Stimulated activated memory B cell treated with anti-CD40 and anti-IgM and Interleukin-4, amounts not matched to agents 10 μg/mL and 1 μg/mL and 100 μg/mL, for 72 hours (primary cell): ENCODE data around the gene GEMIN7.

ENCODE experiments used
- ATAC-seq: fragments of 150-1000 bp; cut with Tn5 transposase; 2 replicates; pipeline ENCODE4 v1.10.0; 2021
- H3K27ac Mint-ChIP-seq: one replicate; pipeline ENCODE4 v1.8.0; 2022; ENCODE audit warnings: mild to moderate bottlenecking, mixed read lengths
- H3K27me3 Mint-ChIP-seq: one replicate; pipeline ENCODE4 v1.8.0; 2022; ENCODE audit warnings: mixed read lengths
- H3K36me3 Mint-ChIP-seq: one replicate; pipeline ENCODE4 v1.8.0; 2022; ENCODE audit warnings: mixed read lengths
- H3K4me1 Mint-ChIP-seq: one replicate; pipeline ENCODE4 v1.8.0; 2022; ENCODE audit warnings: mixed read lengths
- H3K4me3 Mint-ChIP-seq: one replicate; pipeline ENCODE4 v1.8.0; 2022; ENCODE audit warnings: mild to moderate bottlenecking, moderate library complexity, mixed read lengths
- H3K9me3 Mint-ChIP-seq: one replicate; pipeline ENCODE4 v1.8.0; 2022; ENCODE audit warnings: mixed read lengths

Gene GEMIN7

DNA sequence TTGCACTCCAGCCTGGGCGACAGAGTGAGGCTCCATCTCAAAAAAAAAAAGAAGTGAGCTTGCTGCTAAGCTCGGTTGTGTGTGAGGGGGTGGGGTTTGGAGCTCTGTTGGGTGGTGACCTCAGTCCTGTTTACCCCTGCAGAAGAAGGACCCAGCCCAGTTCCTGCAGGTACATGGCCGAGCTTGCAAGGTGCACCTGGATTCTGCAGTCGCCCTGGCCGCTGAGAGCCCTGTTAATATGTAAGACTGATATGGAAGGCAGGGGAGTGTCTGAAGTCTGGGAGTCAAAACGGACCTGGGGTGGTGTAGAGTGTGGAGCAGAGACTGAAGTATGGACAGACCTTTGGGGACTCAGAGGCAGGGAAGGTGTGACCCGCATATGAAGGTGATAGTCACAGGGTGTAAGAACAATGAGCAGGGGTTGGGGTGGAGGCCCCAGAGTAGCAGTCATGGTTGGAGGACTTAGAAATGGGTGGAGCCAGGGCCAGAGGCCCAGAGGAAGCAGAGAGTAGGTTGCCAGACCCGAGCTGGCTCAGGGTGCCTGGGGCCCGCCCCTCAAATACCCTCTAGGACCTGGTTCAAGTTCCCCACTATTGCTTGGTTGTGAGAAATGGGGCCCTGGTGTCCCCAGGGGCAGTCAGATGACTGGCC is 27.0 kb upstream of the GEMIN7 start:
- Mint-ChIP-seq H3K36me3 (peaks cover 48% of the 10 kb centered on the region), H3K9me3 (no peaks in the 10 kb centered on the region), H3K27ac (peak overlapping the region; percentile 85), H3K4me3 (peak overlapping the region; percentile 74), H3K27me3 (no peaks in the 10 kb centered on the region), H3K4me1 (peaks cover 83% of the 10 kb centered on the region)
- ATAC-seq, result peak; percentile 93

DNA sequence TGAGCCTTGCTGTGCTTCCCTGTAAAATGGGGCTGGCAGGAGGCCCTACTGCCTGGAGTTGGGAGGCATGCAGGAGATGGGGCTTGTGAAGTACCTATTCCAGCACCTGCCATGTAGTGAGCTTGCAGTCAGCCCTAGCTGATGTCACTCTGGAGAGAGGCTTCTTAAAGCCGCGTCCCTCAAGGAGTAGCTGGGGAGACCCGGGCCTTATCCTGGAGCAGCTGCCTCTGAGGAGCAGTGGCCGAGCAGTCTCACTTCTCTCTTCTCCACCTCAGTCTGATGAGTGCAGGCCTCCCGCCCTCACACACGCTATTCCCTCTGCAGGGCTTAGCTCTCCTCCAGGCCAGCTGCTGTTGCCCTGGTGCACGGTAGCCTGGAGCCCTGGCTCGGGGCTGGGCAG is 22.2 kb upstream of the GEMIN7 start:
- Mint-ChIP-seq H3K27me3 (no peaks in the 10 kb centered on the region), H3K36me3 (peaks cover 74% of the 10 kb centered on the region), H3K4me1 (peaks cover 64% of the 10 kb centered on the region), H3K4me3 (peak overlapping the region; percentile 22), H3K27ac (peak overlapping the region; percentile 73), H3K9me3 (no peaks in the 10 kb centered on the region)
- peak; percentile 57 for ATAC-seq

DNA sequence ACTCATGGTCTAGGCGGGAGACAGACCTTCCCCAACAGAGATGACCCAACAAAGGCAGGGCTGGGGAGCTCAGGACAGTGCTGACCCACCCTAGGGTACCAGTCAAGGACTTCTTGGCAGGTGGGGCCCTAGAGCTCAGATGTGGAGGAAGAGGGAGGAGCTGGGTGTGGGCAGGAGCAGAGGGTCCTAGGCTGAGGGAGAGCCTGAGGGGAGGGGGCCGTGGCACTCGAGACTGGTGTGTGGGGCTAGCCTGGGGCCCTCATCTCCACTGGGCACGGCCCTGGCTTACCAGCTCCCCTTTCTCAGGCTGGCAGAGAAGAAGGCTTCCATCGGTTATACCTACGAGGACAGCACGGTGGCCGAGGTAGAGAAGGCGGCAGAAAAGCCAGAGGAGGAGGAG is 21.6 kb upstream of the GEMIN7 start:
- no peaks in the 10 kb centered on the region for H3K27me3 Mint-ChIP-seq
- peak overlapping the region; percentile 73 for H3K27ac Mint-ChIP-seq
- peak overlapping the region; percentile 22 for H3K4me3 Mint-ChIP-seq
- ATAC-seq, result no peak
- peaks cover 70% of the 10 kb centered on the region for H3K36me3 Mint-ChIP-seq
- no peaks in the 10 kb centered on the region for H3K9me3 Mint-ChIP-seq
- H3K4me1 Mint-ChIP-seq, result peaks cover 58% of the 10 kb centered on the region

DNA sequence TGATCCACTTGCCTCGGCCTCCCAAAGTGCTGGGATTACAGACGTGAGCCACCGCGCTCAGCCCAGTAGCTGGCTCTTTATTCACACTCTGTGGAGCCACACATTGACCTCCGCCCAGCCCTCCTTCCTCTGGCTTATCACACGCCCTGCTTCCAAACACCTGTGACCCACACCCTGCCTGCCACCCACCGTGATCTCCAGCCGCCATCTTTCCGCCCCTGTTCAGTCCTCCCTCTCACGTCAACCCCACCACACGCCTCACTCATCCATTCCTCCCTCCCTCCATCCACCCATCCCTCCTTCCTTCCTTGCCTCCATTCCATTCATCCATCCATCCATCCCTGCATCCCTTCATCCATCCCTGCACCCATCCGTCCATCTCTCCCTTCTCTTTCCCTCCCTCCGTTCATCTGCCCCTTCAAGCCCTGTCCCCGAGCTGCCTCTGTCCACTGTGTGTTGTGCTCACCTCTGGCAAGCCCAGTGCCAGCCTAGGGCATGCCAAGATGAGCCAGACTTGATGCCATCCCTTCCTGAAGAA is 20.4 kb upstream of the GEMIN7 start:
- peak overlapping the region; percentile 73 for H3K27ac Mint-ChIP-seq
- H3K4me1 Mint-ChIP-seq, result peaks cover 51% of the 10 kb centered on the region
- H3K27me3 Mint-ChIP-seq, result no peaks in the 10 kb centered on the region
- no peak overlapping the region for H3K4me3 Mint-ChIP-seq
- no peak for ATAC-seq
- peaks cover 71% of the 10 kb centered on the region for H3K36me3 Mint-ChIP-seq
- no peaks in the 10 kb centered on the region for H3K9me3 Mint-ChIP-seq

DNA sequence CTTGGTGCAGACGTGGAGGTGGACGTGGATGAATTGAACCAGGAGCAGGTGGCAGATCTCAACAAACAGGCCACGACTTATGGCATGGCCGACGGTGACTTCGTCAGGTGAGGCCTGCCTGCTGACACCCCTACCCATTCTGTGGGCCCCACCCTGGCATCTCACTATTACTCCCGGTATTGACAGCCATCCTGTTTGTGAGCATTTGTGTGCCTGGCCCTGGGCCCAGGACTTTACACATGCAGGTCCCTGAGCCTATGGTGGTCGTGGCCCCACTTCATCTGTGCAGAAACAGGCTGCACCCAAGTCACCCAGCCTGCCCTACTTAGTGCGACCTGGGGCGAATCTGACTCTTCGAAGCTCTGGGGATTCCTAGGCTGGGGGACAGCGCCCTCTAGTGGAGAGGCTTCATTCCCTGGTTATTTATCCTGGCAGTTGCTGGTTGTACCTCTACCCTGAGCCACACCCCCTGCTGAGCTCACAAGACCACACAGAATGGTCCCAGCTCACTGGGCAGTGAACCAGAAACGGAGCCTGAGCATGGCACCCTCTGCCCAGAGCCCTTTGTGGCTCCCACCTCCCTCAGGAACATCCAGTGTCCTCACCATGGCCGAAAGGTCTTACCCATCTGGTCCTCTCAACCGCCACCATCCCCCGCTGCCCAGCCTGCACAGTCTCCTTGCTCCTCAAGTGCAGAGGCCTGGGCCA is 19.6 kb upstream of the GEMIN7 start:
- Mint-ChIP-seq H3K4me1 (peaks cover 50% of the 10 kb centered on the region), H3K27me3 (no peaks in the 10 kb centered on the region), H3K4me3 (no peak overlapping the region), H3K36me3 (peaks cover 72% of the 10 kb centered on the region), H3K27ac (peak overlapping the region; percentile 73), H3K9me3 (no peaks in the 10 kb centered on the region)
- peak; percentile 91 for ATAC-seq

DNA sequence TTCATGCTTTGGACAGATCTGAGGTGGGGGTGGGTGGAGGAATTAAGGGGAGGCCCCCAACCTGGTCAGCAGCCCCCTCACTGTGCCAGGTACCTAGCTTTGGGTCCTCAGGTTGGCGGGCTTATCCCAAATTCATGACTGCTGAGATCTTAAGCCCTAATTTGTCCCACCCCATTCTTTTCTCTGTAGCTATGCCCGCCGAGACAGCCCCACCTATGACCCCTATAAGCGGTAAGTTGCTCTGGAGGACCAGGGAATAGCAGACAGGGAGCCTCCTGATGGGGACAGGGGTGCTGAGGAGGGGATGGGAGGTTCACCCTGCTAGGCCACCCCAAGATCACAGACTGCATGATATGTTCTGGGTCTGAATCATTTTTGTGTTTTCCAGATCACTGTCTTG is 17.1 kb upstream of the GEMIN7 start:
- Mint-ChIP-seq H3K9me3 (no peaks in the 10 kb centered on the region), H3K27me3 (no peaks in the 10 kb centered on the region), H3K4me1 (peaks cover 28% of the 10 kb centered on the region), H3K4me3 (no peak overlapping the region), H3K36me3 (peaks cover 60% of the 10 kb centered on the region), H3K27ac (no peak overlapping the region)
- ATAC-seq, result no peak

DNA sequence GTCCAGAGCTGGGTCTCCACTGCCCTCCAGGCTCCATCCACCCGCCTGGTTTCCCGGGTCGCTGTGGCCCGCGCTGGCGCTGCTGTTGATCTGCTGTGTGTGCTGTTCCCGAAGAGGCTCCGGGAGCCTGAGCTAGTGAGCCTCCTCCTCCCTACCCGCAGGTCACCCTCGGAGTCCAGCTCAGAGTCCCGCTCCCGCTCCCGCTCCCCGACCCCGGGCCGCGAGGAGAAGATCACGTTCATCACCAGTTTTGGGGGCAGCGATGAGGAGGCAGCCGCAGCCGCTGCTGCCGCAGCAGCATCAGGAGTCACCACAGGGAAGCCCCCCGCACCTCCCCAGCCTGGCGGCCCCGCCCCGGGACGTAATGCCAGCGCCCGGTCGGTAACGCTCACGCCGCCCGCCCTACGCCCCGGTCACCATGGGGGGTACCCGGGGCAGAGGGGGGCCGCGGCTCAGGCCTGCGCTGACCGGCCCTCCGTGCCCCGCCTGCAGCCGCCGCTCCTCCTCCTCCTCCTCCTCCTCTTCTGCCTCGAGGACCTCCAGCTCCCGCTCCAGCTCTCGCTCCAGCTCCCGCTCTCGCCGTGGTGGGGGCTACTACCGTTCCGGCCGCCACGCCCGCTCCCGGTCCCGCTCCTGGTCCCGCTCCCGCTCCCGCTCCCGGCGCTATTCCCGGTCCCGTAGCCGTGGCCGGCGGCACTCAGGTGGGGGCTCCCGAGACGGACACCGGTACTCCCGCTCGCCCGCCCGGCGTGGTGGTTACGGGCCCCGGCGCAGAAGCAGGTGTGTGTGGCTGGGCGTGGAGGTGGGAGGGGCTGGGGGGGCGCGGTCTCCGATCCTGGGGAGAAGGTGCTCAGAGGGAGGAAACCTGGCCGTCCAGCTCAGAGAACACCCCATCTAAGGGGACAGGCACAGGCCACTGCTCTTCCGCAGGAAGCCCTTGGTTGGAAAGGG is 14.9 kb upstream of the GEMIN7 start:
- no peak overlapping the region for H3K4me3 Mint-ChIP-seq
- no peaks in the 10 kb centered on the region for H3K27me3 Mint-ChIP-seq
- no peak overlapping the region for H3K27ac Mint-ChIP-seq
- H3K9me3 Mint-ChIP-seq, result no peaks in the 10 kb centered on the region
- peak; percentile 61 for ATAC-seq
- peaks cover 49% of the 10 kb centered on the region for H3K36me3 Mint-ChIP-seq
- H3K4me1 Mint-ChIP-seq, result peaks cover 24% of the 10 kb centered on the region

DNA sequence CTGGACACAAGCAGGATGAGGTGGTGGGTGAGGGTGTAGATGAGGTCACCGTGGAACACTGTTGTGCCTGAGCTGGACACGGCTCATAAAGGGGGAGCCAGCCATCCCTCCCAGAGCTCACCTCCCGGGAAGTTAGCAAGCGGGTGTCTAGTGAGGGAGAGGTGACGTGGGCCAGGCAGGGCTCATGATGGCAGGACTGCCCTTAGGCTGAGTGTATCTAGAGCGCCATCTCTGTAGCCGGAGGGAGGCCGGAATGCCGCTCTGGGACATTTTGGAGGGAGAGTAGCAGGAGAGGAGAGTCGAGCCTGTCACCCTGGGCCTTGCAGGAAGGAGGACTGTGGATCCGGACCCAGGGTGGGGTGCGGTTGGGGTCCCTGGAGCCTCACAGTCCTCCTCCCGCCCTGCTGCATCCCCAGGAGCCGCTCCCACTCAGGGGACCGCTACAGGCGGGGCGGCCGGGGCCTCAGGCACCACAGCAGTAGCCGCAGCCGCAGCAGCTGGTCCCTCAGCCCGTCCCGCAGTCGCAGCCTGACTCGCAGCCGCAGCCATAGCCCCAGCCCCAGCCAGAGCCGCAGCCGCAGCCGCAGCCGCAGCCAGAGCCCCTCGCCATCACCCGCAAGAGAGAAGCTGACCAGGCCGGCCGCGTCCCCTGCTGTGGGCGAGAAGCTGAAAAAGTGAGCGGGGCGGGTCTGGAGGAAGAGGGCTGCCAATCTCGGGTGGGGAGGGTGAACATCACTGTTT is 12.0 kb upstream of the GEMIN7 start:
- Mint-ChIP-seq H3K4me1 (peaks cover 41% of the 10 kb centered on the region), H3K4me3 (no peak overlapping the region), H3K27me3 (no peaks in the 10 kb centered on the region), H3K36me3 (peaks cover 56% of the 10 kb centered on the region), H3K9me3 (no peaks in the 10 kb centered on the region), H3K27ac (peak overlapping the region; percentile 30)
- ATAC-seq, result no peak

DNA sequence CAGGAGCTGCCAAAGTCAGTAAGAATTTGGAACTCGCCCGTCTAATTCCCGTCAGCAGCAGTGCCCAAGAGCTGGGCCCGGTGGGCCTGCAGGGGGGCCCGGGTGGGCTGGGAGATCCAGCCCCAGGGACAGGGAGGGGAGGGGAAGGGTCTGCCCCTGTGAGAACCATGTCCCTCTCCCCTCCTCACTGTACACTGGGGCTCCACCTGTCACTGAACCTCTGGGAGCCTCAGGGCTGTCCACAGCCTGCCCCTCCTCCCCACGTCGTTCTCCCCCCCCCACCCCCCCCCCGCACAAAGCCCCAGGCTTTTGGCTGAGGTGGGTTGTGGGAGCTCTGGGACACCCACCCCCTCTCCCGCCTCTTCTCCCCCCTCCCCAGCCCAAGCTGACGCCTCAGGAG is 11.0 kb upstream of the GEMIN7 start:
- Mint-ChIP-seq H3K36me3 (peaks cover 60% of the 10 kb centered on the region), H3K4me1 (peaks cover 50% of the 10 kb centered on the region), H3K27ac (peak overlapping the region; percentile 71), H3K9me3 (no peaks in the 10 kb centered on the region), H3K4me3 (no peak overlapping the region), H3K27me3 (no peaks in the 10 kb centered on the region)
- ATAC-seq, result no peak

DNA sequence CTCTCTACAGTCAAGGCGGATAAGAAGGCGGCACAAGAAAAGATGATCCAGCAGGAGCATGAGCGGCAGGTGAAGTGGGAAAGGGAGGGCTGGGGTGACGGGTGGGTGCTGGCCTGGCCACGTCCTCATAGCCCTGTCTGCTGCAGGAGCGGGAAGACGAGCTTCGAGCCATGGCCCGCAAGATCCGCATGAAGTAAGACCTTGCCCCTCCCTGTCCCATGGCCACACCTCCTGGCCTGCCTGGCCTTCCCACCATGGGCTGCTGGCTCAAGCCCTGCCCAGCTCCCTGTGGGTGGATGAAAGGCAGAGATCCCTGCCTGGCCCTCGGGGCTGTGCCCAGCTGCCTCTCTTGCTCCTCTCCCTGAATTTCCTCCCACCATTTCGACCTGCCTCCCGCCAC is 10.0 kb upstream of the GEMIN7 start:
- peak overlapping the region; percentile 71 for H3K27ac Mint-ChIP-seq
- H3K9me3 Mint-ChIP-seq, result no peaks in the 10 kb centered on the region

DNA sequence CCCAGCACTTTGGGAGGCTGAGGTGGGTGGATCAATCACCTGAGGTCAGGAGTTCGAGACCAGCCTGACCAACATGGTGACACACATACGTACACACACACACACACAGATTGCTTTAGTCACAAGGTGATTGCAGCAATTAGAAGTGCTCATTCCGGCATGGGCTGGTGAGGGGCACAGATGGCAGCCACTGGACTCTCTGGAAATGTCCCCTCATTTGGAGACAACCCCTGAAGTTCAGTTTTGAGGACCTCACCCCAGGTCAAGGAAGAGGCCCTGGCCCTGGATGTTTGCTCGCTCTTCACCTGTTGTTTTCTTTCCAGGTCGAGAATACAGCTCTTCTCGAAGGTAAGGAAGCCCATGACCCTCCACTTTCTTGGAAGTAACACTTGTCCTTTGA is 8.8 kb upstream of the GEMIN7 start:
- peaks cover 53% of the 10 kb centered on the region for H3K36me3 Mint-ChIP-seq
- peak overlapping the region; percentile 71 for H3K27ac Mint-ChIP-seq
- ATAC-seq, result no peak
- H3K4me1 Mint-ChIP-seq, result peaks cover 64% of the 10 kb centered on the region
- no peaks in the 10 kb centered on the region for H3K9me3 Mint-ChIP-seq
- no peak overlapping the region for H3K4me3 Mint-ChIP-seq
- no peaks in the 10 kb centered on the region for H3K27me3 Mint-ChIP-seq

More for the DNA sequence above, 10.0 kb upstream of the GEMIN7 start:
- ATAC-seq, result no peak
- no peak overlapping the region for H3K4me3 Mint-ChIP-seq
- no peaks in the 10 kb centered on the region for H3K27me3 Mint-ChIP-seq
- H3K36me3 Mint-ChIP-seq, result peaks cover 58% of the 10 kb centered on the region
- peaks cover 52% of the 10 kb centered on the region for H3K4me1 Mint-ChIP-seq

DNA sequence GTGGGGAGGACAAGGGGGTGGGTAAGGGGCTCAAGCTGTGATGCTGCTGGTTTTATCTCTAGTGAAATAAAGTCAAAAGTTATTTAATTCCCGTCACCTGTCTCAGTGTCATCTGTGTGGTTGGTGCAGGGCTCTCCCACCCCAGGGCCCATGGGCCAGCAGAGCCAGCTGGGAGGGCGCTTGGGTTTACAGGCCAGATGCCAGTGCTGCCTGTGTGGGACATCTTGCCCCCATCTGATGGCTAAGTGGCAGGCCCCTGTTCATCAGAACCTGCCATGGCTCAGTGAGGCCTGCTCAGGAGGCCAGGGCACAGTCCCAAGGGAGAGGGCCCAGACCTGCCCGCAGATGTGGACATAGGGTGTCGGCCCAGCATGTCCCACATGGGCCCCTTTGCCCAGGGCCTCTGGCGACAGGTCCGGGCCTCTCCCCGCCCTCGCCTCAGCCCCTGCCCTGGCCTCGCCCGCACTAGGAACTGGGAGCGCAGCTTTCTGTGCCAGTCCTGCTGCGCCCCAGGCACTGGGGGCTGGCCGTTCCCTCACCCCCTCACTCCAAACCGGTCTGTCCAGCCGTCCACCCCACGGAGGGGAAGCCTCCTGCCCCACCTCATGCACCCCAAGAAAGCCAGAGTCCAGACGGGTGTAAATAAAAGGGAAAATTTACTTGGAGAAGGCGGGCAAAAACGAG is 8.1 kb upstream of the GEMIN7 start:
- Mint-ChIP-seq H3K27ac (no peak overlapping the region), H3K4me3 (no peak overlapping the region), H3K27me3 (no peaks in the 10 kb centered on the region), H3K9me3 (no peaks in the 10 kb centered on the region), H3K36me3 (peaks cover 53% of the 10 kb centered on the region), H3K4me1 (peaks cover 64% of the 10 kb centered on the region)
- no peak for ATAC-seq

DNA sequence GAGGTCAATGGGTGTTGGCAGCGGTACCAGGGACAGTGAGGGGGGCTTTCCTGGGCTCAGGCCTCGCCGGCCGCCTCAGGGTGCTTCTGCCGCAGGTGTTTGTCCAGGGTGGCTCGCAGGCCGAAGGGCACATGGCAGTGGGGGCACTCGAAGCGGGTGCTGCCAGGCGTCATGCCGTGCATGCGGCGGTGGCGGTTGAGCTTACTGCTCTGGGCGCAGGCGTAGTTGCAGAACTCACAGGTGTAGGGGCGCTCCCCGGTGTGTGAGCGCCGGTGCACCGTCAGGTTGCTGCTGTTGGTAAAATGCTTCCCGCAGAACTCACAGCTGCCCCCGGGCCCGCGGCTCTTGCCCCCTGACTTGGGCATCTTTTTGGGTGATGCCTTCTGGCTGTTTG is 7.5 kb upstream of the GEMIN7 start:
- ATAC-seq, result no peak
- Mint-ChIP-seq H3K4me1 (peaks cover 66% of the 10 kb centered on the region), H3K27me3 (no peaks in the 10 kb centered on the region), H3K36me3 (peaks cover 53% of the 10 kb centered on the region), H3K27ac (no peak overlapping the region), H3K9me3 (no peaks in the 10 kb centered on the region), H3K4me3 (no peak overlapping the region)
